Measurements from ENCODE around the gene CHSY1.

CHSY1 gene

GRCh38 chr15:101272584-101272983 is 20.7 kb upstream of the CHSY1 start:
- Histone ChIP-seq H3K4me1 (ENCODE audit: control insufficient read depth in 1 of 2, insufficient read depth in 1 of 2, low read depth in 1 of 2, low read length in 1 of 2) (peaks cover 7 to 10% of the 10 kb centered on the region in 2 experiments), H3K27ac (no peak overlapping the region), H3K36me3 (peaks cover 71% of the 10 kb centered on the region), H3K27me3 (no peaks in the 10 kb centered on the region), H3K4me3 (ENCODE audit: low read depth in 1 of 2, low read length in 1 of 2) (no peak overlapping the region), H3K9me3 (no peaks in the 10 kb centered on the region)
- TF ChIP-seq CTCF (IDR thresholded peaks at IDR 0.05): no peak

- no peak for TF ChIP-seq CTCF (IDR thresholded peaks at IDR 0.05)
- Histone ChIP-seq H3K9me3 (no peaks in the 10 kb centered on the region), H3K27ac (no peak overlapping the region), H3K4me3 (ENCODE audit: low read depth in 1 of 2, low read length in 1 of 2) (no peak overlapping the region), H3K36me3 (peaks cover 66% of the 10 kb centered on the region), H3K27me3 (no peaks in the 10 kb centered on the region), H3K4me1 (ENCODE audit: control insufficient read depth in 1 of 2, insufficient read depth in 1 of 2, low read depth in 1 of 2, low read length in 1 of 2) (no peaks in the 10 kb centered on the region)
Observed at GRCh38 chr15:101269479-101270223, 17.8 kb upstream of the CHSY1 start.

GRCh38 chr15:101267320-101268104 is 15.7 kb upstream of the CHSY1 start:
- H3K27ac ChIP-seq: no peak overlapping the region
- no peak overlapping the region for H3K4me3 ChIP-seq (ENCODE audit: low read depth in 1 of 2, low read length in 1 of 2)
- no peak for TF ChIP-seq CTCF (IDR thresholded peaks at IDR 0.05)

GRCh38 chr15:101266787-101267186 is 14.9 kb upstream of the CHSY1 start:
- Histone ChIP-seq H3K36me3 (peaks cover 37% of the 10 kb centered on the region), H3K27me3 (no peaks in the 10 kb centered on the region), H3K9me3 (no peaks in the 10 kb centered on the region), H3K4me3 (ENCODE audit: low read depth in 1 of 2, low read length in 1 of 2) (no peak overlapping the region), H3K4me1 (ENCODE audit: control insufficient read depth in 1 of 2, insufficient read depth in 1 of 2, low read depth in 1 of 2, low read length in 1 of 2) (no peaks in the 10 kb centered on the region), H3K27ac (no peak overlapping the region)
- no peak for TF ChIP-seq CTCF (IDR thresholded peaks at IDR 0.05)

More at GRCh38 chr15:101267320-101268104, 15.7 kb upstream of the CHSY1 start:
- Histone ChIP-seq H3K4me1 (ENCODE audit: control insufficient read depth in 1 of 2, insufficient read depth in 1 of 2, low read depth in 1 of 2, low read length in 1 of 2) (no peaks in the 10 kb centered on the region), H3K9me3 (no peaks in the 10 kb centered on the region), H3K36me3 (peaks cover 44% of the 10 kb centered on the region), H3K27me3 (no peaks in the 10 kb centered on the region)

GRCh38 chr15:101266034-101266433 is 14.2 kb upstream of the CHSY1 start:
- peaks cover 29% of the 10 kb centered on the region for H3K36me3 ChIP-seq
- no peaks in the 10 kb centered on the region for H3K4me1 ChIP-seq (ENCODE audit: control insufficient read depth in 1 of 2, insufficient read depth in 1 of 2, low read depth in 1 of 2, low read length in 1 of 2)
- no peaks in the 10 kb centered on the region for H3K27me3 ChIP-seq
- no peak overlapping the region for H3K27ac ChIP-seq
- no peaks in the 10 kb centered on the region for H3K9me3 ChIP-seq
- TF ChIP-seq CTCF (IDR thresholded peaks at IDR 0.05): no peak
- H3K4me3 ChIP-seq (ENCODE audit: low read depth in 1 of 2, low read length in 1 of 2): no peak overlapping the region

Data from neutrophil (primary cell).